ENCODE measurements around the gene PRKAG2. TPM values are rescaled to one million over a fixed set of nuclear protein-coding genes. Genes with fewer than 3 reads are reported as not detected.

Gene PRKAG2
- total and polyA plus RNA-seq, 2 of the 8 experiments (the other 6 are each of a cell fraction or from before 2014, with no cell fraction given) = 7.5 to 18.1 TPM

- H3K9me3 ChIP-seq (ENCODE audit: insufficient read depth in 2 of 2, low read depth in 1 of 2, low read length in 1 of 2) = no peaks in the 10 kb centered on the region
- no peaks in the 10 kb centered on the region for H3K27me3 ChIP-seq (replicated peaks in 1 of 4; ENCODE audit: control insufficient read depth in 3 of 4, extremely low read depth in 1 of 4, insufficient read depth in 3 of 4, low read length in 3 of 4)
- DNase-seq (ENCODE audit: low read depth in 1 of 2, low spot score in 2 of 2) (no peak), FAIRE-seq (no peak)
- no peak overlapping the region for H4K91ac ChIP-seq (replicated peaks; ENCODE audit: insufficient read length, low read length)
- H2BK5ac ChIP-seq (ENCODE audit: low read depth, low read length) = no peak overlapping the region; the same call in 1 of the 2 replicates
- no peak overlapping the region for H3K4me2 ChIP-seq (ENCODE audit: insufficient read depth in 1 of 2, low read depth in 2 of 2, low read length in 2 of 2)
- WGBS, 2 experiments (ENCODE audit: extremely low coverage in 1 of 2, insufficient coverage in 1 of 2, insufficient read length in 1 of 2, insufficient replicate concordance in 2 of 2, low coverage in 1 of 2, low lambda C conversion rate in 2 of 2, missing lambda C conversion rate in 1 of 2) = 93% methylated on average over 19 of the region's 19 CpGs; no CpG with 5 or more reads in 1 of the 2 experiments
- no peaks in the 10 kb centered on the region; the same call in 1 of the 2 replicates for H3K79me1 ChIP-seq (ENCODE audit: low read depth, low read length)
- H4K20me1 ChIP-seq (replicated peaks in 1 of 2; ENCODE audit: control insufficient read depth in 1 of 2, insufficient read depth in 2 of 2, low read length in 2 of 2) = no peaks in the 10 kb centered on the region
- H3K18ac ChIP-seq (ENCODE audit: extremely low read depth, low read length) = no peak overlapping the region
- H2BK120ac ChIP-seq (replicated peaks; ENCODE audit: low read depth, low read length) = no peak overlapping the region
- H2BK20ac ChIP-seq (ENCODE audit: low read length) = no peak overlapping the region
- no peak overlapping the region for H3K4me3 ChIP-seq (ENCODE audit: extremely low read depth in 1 of 4, insufficient read depth in 2 of 4, low read depth in 3 of 4, low read length in 4 of 4)
- no peak overlapping the region for H2AFZ ChIP-seq (ENCODE audit: low read length)
- POLR2A ChIA-PET (ENCODE audit: partially characterized antibody) = no interaction called here
- H4K5ac ChIP-seq (ENCODE audit: insufficient read length, low read depth, low read length) = no peak overlapping the region
- H3K56ac ChIP-seq (replicated peaks; ENCODE audit: insufficient read length, low read depth, low read length) = no peak overlapping the region
- peak overlapping the region; percentile 38; the same call in 1 of the 2 replicates for H4K8ac ChIP-seq (ENCODE audit: extremely low read depth, insufficient read depth, low read length)
- no peak overlapping the region for H2BK15ac ChIP-seq (ENCODE audit: low read length)
- peaks cover 0 to 2% (median 0%) of the 10 kb centered on the region in 4 experiments; a peak in 1 of 7 replicates for H3K4me1 ChIP-seq (replicated peaks in 1 of 4; ENCODE audit: control insufficient read depth in 3 of 4, insufficient read depth in 4 of 4, low read length in 3 of 4)
- H3K23ac ChIP-seq (ENCODE audit: insufficient read length) = no peak overlapping the region
- H3K9ac ChIP-seq (replicated peaks in 1 of 4; ENCODE audit: extremely low read depth in 1 of 4, low read depth in 3 of 4, low read length in 3 of 4) = no peak overlapping the region
- no peak overlapping the region for H3K14ac ChIP-seq (ENCODE audit: insufficient read length)
- peak overlapping the region; percentile 69 for H3K4ac ChIP-seq (replicated peaks; ENCODE audit: insufficient read length, low read depth, low read length)
- TF ChIP-seq SP4 (IDR thresholded peaks at IDR 0.05; ENCODE audit: low read length) (no peak), JUN (IDR thresholded peaks at IDR 0.05; ENCODE audit: low read depth, low read length) (no peak), JUND (IDR thresholded peaks at IDR 0.05; ENCODE audit: low read length) (no peak), RXRA (IDR thresholded peaks at IDR 0.05; ENCODE audit: insufficient read depth, low read depth, low read length) (no peak), PHF8 (conservative IDR thresholded peaks at IDR 0.05; ENCODE audit: low read depth, low read length) (no peak), HDAC6 (IDR thresholded peaks at IDR 0.05; ENCODE audit: low read depth, low read length) (no peak), SAP30 (IDR thresholded peaks at IDR 0.05; ENCODE audit: insufficient read depth, insufficient replicate concordance, low read length) (no peak)
- TF ChIP-seq, protein P1, sequence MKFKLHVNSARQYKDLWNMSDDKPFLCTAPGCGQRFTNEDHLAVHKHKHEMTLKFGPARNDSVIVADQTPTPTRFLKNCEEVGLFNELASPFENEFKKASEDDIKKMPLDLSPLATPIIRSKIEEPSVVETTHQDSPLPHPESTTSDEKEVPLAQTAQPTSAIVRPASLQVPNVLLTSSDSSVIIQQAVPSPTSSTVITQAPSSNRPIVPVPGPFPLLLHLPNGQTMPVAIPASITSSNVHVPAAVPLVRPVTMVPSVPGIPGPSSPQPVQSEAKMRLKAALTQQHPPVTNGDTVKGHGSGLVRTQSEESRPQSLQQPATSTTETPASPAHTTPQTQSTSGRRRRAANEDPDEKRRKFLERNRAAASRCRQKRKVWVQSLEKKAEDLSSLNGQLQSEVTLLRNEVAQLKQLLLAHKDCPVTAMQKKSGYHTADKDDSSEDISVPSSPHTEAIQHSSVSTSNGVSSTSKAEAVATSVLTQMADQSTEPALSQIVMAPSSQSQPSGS (IDR thresholded peaks at IDR 0.05; ENCODE audit: low read length) = no peak
- H3K79me2 ChIP-seq (ENCODE audit: control insufficient read depth in 1 of 2, insufficient read depth in 2 of 2, low read length in 2 of 2) = no peaks in the 10 kb centered on the region
- no peaks in the 10 kb centered on the region for H3K23me2 ChIP-seq (ENCODE audit: low read depth, low read length)
- no peaks in the 10 kb centered on the region for H3K36me3 ChIP-seq (ENCODE audit: control insufficient read depth in 2 of 4, insufficient read depth in 4 of 4, low read length in 3 of 4)
- CTCF ChIA-PET (ENCODE audit: partially characterized antibody) = interaction anchor here (0.6 to 3.6 kb wide), 7 partner anchors 16 to 162 kb away, joined by 3 to 14 read pairs (median 3); no protein-coding TSS in a partner anchor
- H2AK5ac ChIP-seq (ENCODE audit: low read depth, low read length) = no peak overlapping the region
- no peak overlapping the region for H2BK12ac ChIP-seq (ENCODE audit: low read depth, low read length)
- H3K27ac ChIP-seq (ENCODE audit: low read depth, low read length) = no peak overlapping the region
Observed at GRCh38 chr7:151590850-151591771, 285.8 kb downstream of the PRKAG2 start.

Data from H1 (cell line).